HG02759 (cell line): ENCODE results near the gene BEGAIN.

Experiments used
- ATAC-seq: cut with Tn5 transposase; IDR thresholded peaks from one replicate; pipeline ENCODE4 v1.9.1; 2021; ENCODE audit warnings: mild to moderate bottlenecking, moderate library complexity; ENCODE audit not compliant: unreplicated experiment

The BEGAIN gene

DNA sequence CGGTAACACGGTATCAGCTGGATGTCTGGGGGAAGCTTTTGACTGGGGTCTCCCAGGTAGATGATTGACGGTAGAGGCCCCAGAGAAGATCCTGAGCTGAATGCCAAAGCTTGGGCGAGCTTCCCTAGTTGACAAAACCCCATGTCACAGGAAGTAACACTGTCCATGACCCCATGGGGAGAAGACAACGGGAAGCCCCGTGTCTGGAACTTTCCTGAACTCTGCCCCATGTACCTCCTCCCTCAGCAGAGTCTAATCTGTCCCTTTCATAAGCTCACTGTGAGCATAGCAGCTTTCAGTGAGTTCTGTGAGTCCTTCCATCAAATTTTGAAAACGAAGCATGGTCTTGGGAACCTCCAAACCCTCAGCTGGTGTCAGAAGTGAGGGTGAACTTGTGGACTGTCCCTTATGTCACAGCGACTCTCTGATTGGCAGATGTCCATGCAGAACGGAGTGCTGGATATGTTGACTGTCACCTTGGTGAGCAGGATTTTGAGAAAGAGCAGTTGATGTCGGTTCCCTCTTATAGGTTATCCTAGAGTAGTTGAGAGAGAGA lies 29.7 kb upstream of the BEGAIN start:
- no peak for ATAC-seq

- no peak for ATAC-seq
Measured at GRCh38 chr14:100615736-100616695, 28.8 kb upstream of the BEGAIN start.

DNA sequence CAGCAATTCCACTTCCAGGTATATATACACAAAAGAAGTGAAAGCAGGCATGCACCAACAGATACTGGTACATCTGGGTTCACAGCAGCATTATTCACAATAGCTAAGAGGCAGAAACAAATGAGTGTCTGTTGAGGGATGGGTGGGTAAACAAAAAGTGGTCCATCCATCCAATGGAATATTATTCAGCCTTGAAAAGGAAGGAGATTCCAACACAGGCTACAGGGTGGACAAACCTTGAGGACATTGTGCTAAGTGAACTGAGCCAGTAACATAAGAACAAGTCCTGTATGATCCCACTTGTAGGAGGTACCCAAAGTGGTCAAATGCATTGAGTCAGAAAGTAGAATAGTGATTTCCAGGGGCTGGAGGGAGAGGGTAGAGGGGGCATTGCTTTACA lies 27.6 kb upstream of the BEGAIN start:
- no peak for ATAC-seq

DNA sequence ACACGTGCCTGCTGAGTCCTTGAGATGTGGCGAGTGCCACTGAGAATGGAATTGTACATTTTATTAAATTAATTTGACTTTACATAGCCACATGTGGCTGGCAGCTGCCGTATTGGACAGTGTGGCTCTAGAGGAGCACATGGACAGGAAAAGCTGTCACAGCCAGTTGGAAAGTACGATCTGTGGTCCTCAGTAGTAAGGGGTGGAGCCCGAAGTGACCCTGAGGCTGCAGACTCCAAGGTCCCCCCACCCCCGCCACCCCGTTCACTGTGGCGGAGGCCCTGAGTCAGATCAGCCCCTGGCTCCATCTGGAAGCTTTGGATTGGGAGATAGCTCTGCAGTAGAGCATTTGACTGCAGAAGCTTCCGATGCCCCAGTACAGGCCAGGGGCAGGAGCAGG lies 25.8 kb upstream of the BEGAIN start:
- ATAC-seq, result no peak

GRCh38 chr14:100611811-100612480 lies 24.7 kb upstream of the BEGAIN start:
- ATAC-seq, result no peak

DNA sequence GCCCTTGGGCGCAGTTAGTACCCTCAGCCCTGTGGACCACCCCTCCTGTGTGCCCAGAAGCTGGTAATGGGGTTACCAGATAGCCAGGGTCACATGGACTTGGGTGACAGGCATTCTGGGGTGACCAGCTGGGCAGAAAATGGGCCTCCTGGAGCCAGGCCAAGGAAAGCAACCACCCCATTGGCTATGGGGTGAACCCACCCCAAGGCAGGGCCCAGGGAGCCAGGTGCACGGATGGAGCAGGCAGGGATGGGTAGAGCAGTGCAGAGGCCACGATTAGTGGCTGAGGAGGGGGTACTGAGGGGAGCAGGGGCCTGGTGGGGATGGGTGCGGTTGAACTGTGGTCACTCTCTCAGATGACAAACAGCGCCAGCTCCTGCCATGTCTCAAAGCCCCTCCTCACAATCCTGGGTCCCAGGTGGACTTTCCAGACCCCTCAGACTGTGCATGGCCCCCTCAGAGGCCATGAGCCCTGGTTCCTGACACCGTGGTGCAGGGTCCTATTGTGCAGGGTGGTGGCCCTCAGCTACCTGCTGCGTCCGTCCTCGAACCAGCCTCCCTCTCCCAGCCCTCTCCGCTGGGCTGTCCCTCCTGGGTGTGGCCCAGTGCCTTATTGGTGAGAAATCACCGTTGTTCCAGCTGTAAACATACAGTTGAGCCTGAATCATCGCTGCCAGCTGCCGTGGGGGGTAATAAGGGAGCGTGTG lies 23.4 kb upstream of the BEGAIN start:
- no peak for ATAC-seq

GRCh38 chr14:100609941-100610391 lies 22.7 kb upstream of the BEGAIN start:
- no peak for ATAC-seq

- ATAC-seq, result no peak
Measured at GRCh38 chr14:100609331-100609870, 22.2 kb upstream of the BEGAIN start.

GRCh38 chr14:100608586-100609330 lies 21.5 kb upstream of the BEGAIN start:
- no peak for ATAC-seq

DNA sequence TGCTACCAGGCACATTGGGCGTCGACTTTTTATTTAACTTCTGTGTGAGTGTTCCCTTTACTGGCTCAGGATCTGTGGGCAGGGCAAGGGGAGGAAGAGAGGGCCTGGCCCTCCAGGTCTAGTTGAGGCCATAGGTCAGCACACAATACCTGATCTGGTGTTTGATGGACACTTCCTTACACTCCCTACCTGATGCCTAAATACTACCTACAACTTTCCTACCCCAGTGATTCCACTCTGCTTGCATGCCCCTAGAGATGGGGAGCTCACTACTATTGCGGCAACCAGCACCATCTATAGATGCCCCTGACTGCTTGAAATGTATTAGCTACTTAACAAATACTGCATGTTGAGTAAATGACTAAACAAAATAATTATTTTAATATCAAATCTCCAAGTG lies 20.8 kb upstream of the BEGAIN start:
- ATAC-seq, result no peak

- no peak for ATAC-seq
Measured at GRCh38 chr14:100607611-100607956, 20.4 kb upstream of the BEGAIN start.

- no peak for ATAC-seq
Measured at GRCh38 chr14:100606687-100607610, 19.7 kb upstream of the BEGAIN start.

DNA sequence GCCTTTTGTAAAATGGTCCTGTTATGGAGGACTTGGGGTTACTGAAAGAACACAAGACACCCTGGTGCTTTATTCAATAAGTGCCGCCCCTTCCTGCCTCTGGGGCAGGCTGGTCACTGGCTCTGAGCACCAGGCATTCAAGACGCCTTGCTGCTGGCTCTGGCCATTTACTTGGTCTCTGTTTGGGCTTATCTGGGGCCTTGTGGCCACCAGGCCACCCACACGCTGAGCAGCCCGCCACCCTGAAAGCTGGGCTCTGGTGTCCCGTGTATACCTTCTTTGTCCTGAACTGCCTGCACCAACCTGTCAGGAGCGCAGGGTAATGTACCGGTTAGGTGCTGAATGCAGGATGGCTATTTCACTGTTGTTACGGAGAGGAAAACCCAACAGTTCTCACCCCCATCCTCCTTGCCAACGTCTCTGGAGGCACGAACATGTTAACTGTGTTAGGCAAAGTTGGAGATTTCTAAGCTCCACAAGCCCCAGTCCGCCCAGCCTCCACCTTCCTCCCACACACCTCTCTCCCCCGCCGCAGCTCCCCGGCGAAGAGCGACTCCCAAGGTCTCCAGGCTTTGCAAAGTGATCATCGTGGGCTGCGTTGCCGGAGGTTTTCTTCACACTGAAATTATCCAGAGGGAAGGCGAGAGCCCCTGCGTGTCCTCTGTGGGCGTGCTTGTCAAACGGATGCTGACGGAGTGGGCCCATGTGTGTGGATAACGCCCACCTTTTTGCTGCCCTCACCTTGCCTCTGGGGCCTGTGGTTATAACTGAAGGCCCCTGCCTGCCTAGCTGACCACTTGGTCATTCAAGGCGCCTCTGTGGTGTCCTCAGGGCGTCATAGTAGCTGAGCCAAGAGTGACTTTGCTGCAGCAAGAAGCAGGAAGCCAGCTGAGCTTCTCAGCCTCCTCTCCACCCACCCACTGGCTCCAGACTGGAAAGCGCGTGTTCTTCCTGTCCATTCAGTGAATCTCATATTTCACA lies 18.8 kb upstream of the BEGAIN start:
- ATAC-seq, result no peak

DNA sequence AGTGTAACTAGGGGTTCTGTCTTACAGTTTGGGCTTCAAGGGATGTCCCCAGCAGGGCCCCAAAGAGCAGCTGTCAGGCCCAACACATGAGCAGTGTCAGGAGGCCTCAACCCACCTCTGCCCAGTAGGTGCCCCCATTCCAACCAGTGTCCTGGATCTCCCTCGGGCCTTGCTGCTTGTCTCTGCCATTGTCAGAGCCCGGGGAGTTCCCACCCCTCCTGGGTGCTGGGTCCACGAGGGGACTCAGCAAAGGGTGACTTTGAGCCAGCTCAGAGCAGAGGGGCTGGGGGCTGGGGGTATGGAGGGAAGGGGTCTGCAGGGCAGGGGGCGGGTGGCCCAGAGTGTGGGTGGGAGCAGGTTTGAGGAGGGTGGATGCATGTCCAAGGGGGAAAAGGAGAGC lies 18.0 kb upstream of the BEGAIN start:
- ATAC-seq, result no peak

GRCh38 chr14:100604709-100605108 lies 17.5 kb upstream of the BEGAIN start:
- no peak for ATAC-seq

DNA sequence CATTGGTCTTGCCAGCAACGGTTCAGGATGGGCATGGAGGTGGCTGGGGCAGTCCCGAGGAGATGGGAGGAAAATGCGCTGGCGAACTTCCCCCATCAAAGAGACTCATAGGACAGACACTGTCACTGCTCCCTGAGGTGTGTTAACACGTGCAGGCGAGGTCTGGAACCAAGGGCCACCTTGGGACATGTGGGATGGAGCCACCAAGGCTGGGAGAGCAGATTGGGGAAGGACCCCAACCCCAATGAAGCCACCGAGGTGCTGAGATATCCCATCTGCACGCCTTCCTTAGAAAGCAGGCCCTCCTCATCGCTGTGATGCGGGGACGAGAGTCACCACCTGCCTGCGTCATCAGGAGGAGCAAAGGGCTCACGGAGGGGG lies 16.9 kb upstream of the BEGAIN start:
- no peak for ATAC-seq

DNA sequence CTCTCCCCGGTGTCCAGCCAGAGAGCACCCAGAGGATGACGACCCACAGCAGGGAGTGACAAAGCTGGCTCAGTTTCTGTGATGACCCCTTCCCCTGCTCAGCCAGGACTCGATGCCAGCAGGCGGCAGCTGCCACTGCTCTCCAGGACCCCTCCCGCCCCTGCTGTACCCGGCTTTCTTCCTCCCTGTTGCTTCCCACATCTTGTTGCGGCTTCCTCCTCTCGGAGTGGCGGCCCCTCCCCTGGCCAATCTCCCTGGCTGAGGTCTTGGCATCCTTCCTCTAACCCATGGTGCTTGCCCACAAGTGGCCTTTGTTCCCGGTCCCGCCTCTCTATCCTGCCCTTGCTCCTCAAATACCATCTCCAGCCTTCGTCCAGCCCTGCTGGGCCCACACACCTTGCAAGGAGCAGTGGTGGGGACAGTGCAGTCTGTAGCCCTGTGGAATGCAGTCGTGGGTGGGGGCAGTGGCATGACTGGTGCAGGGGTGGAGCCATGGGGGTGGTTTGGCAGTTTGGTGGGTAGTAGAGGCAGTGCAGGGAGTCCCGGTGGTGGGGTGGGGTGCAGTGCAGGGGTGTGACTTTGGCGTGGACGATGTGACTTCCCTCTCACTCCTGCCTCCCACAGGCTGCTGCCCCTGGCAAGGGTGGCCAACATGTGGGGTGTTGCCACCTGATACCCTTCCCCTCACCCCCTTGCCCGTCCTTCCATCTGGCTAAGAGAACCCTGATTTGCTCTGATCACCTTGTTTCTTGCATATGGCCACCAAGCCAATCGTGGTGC lies 16.3 kb upstream of the BEGAIN start:
- no peak for ATAC-seq
